Activated gamma-delta T cell treated with anti-CD3 and anti-CD28 coated beads, Interleukin-2, amount 50 U/mL, for 16 hours (primary cell): ENCODE data around the gene LTBR.

Source experiments
- DNase-seq: peaks from one replicate; pipeline ENCODE4 v3.0.0-alpha.2; 2020; ENCODE audit warnings: low read depth

The LTBR gene

DNA sequence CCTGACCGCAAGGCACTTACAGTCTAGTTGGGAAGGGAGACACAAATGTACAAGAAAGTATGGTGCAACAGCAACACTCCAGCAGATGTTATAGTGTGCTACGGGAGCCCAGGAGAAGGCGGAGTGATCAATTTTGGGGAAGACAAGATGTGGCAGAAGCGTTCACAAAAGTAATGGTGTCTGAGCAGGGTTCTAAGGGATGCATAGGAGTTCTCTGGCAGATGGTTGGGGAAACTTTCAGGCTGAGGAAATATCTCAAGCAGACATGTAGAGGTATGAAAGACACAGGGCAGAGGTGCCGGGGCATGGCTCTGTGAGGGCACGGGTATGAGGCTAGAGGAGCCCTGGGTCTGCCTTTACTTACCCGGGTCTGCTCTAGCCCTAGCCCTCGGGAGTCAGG lies 37.0 kb upstream of the LTBR start:
- DNase-seq, result no peak

DNA sequence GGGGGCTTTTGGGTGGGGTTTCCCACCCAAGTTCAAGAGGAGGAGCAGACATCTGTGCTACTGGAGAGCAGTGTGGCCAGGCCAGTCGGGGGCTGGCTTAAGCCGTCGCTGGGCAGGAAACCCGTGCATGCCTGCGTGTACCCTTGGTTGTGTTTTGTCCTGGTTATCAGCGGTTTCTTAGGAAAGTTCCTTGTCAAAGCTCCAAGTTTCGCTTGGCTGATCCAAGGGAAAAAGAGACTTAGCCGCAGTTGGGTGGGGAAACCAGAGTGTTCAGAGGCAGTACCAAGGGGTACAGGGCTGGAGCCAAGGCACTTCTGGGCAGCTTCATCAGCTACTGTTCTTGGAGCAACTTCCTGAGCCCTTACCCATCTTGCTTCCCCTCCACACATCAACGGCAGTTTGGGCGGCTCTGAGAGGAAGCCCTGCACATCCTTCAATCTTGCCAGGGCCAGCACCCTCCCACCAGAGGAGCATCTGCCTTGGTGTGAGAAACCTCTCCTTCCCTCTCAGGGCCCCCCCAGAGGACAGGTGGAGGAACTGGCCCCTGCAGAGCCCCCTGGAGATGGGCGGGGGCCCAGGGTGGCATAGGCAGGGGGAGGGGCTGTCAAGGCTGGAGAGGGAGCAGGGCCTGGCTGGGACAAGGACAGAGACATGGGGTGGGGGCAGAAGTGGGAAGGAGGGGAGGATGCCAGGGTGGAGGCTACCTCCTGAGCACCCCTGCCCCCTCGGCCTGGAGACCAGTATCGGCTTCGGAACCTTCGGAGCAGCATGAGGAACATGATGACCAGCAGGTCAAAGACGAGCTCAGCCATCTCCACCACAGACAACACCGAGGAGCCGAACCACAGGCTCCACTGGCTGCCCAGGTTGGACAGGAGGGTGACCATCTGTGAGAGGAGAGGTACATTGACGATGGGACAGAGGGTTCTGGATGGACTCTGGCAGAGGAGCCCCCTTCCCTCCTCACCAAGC lies 36.3 kb upstream of the LTBR start:
- DNase-seq, result no peak

DNA sequence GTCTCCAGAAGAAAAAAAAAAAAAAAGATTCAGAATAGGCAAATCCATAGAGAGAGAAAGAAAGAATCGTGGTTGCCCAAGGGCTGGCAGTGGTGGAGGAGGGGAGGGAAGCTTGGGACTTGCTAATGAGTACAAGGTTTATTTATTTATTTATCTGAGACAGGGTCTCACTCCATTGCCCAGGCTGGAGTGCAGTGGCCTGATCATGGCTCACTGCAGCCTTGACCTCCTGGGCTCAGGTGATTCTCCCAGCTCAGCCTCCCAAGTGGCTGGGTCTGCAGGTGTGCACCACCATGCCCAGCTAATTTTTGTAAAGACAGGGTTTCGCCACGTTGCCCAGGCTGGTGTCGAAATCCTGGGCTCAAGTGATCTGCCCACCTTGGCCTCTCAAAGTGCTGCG lies 32.3 kb upstream of the LTBR start:
- no peak for DNase-seq

DNA sequence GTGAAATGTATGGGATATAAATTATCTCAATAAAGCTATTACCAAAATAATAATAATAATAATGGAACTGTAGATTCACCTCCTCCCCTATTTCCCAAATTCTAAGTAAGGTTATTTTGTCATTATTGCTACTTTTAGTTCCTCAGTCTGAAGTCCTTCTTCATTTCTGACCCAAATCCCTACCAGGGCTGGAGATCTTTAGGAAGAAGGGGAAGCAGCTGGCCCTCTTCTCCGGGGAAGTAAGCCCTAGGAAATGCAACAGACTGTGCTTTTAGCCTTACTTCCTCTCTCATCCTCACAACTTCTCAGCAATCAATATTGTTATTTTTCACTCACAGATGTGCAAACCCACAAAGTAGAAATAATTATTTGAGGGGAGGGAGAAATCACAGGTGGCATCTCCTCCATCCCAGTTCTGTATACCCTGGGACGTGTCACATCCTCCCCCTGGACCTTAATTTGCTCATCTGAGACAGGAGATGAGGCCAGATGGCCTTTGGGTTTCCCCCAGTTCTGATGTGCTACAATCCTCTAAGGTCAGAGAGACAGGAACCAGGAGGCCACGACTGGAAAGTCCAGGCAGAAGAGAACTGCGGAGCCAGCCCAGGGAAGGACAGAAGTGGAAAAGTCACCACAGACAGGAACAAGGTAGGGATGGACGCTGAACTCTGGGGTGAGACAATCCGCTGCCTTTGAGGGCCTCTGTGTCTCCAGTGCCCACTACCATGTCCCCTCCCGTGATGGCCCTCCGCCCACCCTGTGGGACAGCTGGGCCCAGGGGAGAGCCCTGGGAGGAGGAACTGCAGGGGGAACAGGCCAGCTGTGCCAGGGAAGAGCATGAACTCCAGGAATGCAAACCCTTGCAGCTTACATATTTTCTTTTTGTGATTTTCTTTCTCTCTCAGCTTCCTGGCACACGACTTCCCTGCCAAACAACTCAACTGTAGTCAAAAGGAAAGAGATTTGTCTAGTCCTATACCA lies 31.5 kb upstream of the LTBR start:
- no peak for DNase-seq

DNA sequence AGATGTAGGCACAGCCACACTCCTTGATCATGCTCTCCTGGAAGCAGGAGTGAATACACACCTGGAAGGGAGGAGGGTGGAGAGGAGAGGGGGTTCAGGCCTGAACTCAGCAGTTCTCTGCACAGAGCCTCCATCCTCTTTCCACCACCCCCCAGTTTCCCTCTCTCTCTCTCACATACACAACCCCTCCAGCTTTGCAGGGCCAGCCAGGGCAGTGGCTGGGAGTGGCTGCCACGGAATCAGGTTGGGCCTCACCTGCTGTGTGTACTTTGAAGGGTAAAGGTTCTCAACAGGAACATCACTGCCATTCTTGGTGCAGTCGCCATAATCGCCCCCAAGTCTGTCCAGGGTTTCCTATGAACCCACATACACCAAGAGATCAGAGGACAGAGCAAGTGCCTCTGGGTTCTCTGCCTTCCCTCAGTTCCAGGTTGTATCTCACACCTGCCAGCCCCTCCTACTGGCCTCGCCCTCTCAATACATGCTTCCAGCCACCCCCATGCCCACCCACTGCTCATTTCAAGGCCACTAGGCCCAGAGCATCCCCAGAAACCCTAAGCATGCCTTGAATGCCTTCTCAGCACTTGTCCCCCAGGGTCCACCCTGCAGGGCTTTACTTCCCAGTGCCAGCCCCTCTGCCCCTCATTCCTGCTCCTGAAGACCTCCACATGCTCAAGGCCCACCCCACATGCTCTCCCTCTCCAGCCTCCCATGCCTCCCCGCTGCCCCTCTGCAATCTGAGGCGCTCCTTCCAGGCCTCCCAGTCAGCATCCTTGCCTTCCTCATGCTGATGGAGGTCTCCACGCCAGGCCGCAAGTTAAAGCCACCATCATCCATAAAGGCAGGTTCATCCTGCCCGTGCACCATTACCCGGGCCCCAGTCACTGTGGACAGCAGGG lies 29.2 kb upstream of the LTBR start:
- DNase-seq, result no peak

DNA sequence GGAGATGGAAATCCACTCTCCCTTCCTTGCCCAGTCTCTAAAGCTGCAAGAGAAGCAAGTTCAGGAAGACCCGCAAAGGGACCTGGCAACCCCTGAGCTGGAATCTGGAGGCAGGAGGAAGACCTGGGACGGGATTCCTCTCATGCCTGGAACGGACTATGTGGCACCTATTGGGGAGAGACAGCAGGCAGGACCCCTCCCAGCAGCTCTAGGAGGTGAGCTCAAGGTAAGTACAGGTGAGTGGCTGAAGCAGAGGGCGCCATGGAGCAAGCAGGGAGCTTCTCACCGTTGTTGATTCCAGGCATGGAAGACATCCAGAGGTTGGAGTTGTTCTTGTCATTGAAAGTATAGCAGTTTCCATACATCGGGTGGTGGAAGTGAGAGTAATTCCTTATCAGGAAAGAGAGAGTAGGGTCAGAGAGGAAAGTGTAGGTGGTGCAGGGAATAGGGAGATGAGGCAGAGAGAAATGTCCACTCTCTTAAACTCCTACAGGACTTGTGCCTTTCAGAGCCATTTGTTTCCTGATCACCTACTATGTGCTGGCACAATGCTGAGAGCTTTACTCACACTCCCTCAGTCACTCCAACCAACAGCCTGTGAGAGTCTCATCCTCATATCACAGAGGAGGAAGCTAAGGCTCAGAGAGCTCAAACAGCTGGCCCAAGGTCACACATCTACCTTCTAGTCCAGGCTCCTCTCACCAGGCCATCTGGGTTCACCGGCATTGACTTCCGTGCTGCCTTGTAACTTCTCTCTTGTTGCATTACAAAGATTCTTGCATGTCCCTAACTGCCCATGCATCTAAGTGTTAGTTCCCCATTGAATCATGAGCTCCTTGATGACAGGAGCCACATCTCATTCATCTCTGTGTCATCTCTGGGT lies 28.2 kb upstream of the LTBR start:
- DNase-seq, result no peak

DNA sequence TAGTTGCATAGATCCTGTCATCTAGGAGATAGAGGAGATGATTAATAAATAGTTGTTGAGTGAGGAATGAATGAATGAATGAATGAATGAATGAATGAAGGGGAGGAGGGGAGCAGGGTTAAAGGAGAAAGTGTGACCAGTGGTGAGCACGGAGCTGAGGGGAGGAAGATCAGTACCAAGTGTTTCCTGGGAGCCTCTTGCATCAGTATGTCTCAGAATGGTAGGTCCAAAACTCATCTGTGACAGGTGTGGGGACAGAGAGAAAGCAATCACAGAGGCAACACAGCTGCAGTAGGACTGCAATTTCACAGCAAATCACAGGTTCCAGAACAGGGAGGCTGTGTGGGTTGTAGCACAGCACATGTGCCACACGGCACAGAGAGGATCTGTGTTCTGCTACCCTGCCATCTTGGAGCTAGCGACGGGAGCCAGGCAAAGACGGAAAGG lies 27.6 kb upstream of the LTBR start:
- DNase-seq, result no peak

DNA sequence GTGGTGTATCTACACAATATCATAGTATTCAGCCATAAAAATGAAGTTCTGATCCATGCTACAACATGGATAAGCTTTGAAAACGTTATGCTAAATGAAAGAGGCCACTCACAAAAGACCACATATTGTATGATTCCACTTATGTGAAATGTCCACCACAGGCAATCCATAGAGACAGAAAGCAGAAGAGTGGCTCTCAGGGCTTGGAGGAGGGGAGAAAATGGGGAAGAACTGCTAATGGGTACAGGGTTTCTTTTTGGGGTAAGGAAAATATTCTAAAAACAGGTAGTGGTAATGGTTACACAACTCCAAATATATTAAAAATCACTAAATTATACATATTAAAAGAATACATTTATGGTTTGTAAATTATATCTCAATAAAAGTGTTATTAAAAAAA lies 25.1 kb upstream of the LTBR start:
- no peak for DNase-seq

DNA sequence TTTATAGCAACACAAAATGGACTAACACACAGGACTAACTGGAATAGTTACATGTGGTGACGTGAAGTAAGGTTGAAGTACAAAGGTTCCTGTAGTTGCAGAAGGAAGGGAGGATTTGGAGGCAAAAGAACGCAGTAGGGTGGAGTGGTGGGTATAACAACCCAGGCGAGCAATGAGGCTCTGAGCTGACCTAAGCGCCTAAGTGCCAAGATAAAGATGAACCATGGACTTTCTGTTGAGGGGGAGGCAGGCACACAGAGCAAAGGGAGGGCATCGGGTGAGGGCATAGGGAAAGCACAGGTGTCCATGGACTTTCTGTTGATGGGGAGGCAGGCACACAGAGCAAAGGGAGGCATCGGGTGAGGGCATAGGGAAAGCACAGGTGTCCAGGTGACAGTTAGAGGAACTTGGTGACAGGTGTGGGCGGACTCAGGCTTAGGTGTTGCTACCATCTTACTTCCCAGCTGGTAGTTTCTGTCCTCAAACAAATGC lies 23.8 kb upstream of the LTBR start:
- no peak for DNase-seq

DNA sequence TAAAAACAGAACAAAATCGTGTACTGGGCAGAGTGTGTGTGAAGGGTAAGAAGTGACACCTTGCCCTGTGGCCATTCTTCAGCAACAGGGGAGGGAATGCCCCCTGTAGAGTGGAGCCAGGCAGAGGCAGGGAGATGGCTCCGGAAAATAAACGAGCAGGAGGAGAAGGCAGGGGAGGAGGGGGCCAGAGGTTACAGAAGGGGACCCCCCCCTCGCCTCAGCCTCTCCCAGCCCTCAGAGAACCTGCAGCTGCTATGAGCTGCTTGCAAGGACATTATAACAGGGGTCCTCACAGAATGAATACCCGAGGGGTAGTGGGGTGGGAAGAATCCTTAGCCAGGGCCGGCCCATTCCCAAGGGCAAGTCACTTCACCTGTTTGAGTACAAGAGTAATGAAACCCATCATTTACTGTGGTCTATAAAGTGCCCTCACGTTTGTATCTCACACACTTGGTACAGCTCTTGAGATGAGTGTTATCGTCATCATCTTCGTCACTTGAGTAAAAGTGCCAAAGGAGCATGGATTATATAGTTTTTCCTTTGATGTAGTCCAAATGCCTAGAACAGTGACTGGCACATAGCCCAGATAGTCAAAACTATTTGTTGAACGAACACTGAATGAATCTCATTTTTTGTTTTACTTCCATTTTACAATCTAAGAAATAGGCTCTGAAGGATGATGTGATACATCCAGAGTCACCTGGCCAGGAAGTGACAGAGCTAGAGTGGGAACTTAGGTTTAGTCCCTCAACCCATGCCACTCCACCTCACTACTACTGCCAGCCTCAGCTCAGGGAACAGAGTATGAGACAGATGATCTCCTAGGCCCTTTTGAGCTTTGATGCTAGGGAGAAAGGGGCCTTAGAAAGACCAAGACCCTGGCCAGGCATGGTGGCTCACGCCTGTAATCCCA lies 23.1 kb upstream of the LTBR start:
- no peak for DNase-seq

DNA sequence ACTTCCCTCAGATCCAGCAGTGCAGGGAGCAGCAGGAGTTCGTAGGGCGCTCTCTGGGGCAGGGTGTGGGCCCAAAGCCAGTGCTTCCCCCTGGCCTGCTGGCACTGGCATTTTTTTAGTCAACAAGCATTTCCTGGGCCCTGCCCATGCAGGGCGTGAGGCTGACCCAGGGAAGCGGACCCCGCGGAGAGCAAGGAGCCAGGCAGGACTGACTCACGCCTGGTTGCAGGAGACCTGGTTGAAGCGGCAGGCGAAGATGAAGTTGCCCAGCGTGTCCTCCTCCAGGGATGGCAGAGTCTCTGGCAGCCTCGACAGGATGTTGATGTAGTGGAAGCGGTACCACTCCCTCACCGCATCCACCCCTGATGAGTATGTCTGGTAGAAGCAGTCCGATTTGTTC lies 22.1 kb upstream of the LTBR start:
- DNase-seq, result no peak

DNA sequence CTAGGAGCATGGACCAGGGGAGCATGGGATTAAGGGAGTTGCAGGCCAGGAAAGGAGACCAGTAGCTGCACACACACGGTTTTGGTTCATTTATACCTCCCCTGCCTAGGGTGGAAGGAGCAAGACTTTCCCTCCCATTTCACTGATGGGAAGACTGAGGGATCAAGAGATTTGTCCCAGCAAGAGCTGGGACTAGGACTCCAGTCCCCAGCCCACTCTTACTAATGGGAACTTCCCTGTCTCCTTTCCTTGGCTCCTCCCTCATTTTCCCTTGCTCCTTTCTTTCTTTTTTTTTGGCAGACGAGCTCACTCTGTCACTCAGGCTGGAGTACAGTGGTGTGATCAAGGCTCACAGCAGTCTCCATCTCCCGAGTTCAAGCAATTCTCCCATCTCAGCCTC lies 21.6 kb upstream of the LTBR start:
- no peak for DNase-seq

DNA sequence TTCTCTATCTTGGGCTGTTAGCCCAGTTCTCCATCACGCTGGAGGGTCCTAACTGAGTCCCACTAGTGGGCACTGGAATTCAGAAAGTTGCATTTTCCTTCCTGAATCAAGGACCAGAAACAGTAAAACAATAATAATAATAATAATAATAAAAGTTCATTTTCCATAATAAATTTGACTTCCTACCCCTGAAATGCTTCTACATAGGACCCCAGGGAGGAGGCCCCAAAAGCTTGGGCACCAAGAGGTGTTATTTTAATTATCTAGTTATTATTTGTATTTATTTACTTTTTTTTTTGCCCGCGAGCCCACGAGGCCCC lies 21.0 kb upstream of the LTBR start:
- no peak for DNase-seq

DNA sequence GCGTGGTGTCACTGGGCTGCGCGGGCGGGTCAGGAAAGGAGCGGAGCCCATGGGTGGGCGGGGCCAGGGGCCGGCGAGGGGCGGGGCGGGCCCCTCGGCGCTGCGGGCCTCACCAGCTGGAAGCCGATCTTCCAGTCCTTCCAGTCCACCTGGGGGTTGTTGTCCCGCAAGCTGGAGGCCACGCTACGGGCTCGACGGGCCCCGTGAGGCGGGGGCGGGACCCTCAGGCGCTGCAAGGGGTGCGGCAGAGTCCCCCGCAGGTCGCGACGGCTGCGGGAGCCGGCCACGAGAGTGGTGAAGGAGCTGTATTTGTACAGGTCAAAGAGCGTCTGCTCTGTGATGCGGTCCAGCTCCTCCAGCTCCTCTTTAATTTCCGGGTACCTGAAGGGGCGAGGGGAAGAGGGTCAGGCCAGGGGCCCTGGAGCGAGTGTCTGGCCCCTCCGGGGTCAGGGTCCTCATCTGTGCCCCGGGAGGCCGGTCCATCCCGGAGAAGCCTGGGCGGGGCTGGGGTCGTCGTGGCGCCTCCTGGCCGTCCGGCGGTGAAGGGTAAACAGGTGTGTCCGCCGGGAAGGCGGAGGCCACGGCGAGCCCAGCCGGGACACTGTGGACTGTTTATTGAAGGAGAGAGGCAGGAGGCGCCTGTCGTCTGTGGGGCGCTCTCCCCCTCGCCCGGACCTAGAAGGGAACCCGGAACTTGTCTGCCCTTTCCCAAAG lies 20.5 kb upstream of the LTBR start:
- peak; percentile 43 for DNase-seq

DNA sequence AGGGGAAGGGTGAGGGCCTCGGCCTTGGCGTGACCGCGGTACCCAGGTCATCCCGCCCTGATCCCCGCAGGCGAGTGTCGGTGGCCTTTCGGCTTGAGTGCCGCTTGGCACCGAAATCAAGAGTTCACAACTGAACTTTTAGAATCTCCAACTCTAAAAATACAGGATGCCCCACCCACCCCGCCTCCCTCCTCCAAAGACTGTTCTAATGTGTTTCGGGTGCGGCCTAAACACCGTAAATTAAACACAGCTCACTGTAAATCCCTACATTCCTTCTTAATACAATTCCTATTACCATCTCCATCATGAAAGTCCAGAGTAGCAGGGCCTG lies 20.0 kb upstream of the LTBR start:
- no peak for DNase-seq

DNA sequence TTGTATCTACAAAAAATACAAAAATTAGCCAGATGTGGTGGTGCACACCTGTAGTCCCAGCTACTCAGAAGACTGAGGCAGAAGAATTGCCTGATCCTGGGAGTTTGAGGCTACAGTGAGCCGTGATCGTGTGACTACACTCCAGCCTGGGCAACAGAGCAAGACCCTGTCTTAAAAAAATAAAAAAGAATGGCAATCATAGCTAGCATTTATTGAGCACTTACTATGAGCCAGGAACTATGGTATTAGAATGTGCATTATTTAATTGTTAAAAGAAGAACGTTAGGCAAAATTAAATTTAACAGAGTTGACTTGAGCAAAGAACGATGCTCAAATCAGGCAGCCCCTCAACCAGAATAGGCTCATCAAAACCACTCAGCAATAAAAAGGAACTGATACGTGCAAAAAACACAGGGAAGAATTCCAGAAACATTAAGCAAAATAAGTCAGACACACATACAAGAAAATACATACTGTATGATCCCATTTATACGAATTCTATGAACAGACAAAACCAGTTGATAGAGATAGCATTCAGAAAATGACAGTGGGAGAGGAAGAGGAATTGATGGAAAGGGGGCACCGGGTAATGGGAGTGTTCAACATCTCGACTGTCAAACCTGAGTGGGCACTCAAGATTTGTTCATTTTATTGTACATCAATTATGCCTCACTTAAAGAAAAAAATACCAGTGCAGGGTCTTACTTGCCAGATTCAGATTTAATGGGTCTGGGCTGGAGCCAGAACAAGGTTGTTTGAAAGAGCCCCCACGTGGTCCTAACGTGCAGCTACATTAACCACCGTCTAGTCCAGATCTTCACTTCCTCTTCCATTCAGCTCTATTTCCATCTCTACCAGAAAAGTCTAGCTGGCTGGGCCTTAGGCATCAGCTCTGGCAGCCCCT lies 16.6 kb upstream of the LTBR start:
- no peak for DNase-seq

DNA sequence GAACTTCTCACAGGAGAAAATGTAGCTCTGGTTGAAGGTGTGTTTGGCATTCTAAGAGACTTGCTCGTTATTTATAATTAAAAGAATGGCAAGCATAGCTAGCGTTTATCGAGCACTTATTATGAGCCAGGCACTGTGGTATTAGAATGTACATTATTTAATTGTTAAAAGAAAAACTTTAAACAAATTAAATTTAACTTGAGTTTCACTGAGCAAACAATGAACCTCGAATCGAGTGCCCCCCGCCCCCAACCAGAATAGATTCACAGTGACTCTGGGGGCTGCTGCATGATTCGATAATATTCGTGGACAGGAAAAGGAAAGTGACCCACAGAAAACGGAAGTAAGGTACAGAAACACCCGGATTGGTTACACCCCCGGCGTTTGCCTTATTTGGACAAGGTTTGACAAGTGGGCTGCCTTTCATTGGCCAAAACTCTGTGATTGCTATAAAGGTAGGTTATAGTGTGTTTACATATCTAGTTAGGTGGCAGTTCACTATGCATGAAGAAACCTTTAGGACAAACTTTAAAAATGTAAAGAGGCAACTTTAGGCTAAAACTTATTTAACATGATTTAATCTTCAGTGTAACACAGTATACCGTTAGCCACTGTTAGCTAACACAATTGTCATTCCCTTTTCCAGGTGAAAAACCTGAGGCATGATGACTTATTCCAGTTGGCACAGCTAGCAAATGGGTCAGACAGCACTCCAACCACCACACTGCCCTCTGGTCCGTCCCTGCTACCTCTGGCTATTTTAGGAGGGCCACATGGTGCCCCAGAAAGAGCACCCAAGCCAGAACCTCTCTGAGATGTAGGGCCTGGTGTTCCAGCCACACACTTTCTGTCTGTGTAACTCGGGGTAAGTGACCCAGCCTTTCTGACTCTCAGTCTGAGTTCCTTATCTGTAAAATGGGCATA lies 15.7 kb upstream of the LTBR start:
- no peak for DNase-seq
